GM12873 (cell line): ENCODE results near the gene CSNK2A1.

Experiments used
- TF ChIP-seq, protein P1 (sequence below): IDR thresholded peaks from 2 replicates; pipeline ENCODE4 v1.5.1; 2012; ENCODE audit warnings: low read depth, mild to moderate bottlenecking, moderate library complexity, low read length, control low read depth; ENCODE audit not compliant: insufficient read depth; ENCODE audit errors: missing control alignments

The CSNK2A1 gene

DNA sequence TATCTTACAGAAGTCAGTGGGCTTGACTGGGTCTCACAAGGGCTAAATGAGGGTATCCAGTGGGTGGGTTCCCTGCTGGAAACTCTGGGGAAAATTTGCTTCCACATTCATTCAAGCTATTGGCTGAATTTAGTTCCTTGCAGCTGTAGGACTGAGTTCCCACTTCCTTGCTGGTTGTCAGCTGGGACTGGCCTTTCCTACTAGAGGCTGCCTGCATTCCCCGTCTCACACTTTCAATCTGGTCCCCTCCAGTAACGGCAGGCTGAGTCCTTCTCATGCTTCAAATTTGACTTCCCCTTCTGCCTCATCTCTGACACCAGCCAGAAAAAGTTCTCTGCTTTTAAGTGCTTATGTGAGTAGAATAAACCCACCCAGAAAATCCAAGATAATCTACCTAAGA is 4.4 kb downstream of the CSNK2A1 start:
- TF ChIP-seq, protein P1, sequence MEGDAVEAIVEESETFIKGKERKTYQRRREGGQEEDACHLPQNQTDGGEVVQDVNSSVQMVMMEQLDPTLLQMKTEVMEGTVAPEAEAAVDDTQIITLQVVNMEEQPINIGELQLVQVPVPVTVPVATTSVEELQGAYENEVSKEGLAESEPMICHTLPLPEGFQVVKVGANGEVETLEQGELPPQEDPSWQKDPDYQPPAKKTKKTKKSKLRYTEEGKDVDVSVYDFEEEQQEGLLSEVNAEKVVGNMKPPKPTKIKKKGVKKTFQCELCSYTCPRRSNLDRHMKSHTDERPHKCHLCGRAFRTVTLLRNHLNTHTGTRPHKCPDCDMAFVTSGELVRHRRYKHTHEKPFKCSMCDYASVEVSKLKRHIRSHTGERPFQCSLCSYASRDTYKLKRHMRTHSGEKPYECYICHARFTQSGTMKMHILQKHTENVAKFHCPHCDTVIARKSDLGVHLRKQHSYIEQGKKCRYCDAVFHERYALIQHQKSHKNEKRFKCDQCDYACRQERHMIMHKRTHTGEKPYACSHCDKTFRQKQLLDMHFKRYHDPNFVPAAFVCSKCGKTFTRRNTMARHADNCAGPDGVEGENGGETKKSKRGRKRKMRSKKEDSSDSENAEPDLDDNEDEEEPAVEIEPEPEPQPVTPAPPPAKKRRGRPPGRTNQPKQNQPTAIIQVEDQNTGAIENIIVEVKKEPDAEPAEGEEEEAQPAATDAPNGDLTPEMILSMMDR, result no peak

DNA sequence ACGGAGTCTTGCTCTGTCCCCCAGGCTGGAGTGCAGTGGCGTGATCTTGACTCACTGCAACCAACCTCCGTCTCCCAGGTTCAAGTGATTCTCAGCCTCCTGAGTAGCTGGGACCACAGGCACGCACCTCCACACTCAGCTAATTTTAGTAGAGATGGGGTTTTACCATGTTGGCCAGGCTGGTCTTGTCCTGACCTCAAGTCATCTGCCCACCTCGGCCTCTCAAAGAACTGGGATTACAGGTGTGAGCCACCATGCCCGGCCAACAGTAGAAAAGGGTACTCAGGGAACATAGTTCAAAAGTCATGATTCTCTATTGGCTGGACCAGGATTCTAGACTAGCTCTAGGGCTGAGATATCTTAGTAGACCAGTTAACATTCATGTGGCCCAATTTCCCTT is 5.6 kb downstream of the CSNK2A1 start:
- TF ChIP-seq, protein P1, result no peak

DNA sequence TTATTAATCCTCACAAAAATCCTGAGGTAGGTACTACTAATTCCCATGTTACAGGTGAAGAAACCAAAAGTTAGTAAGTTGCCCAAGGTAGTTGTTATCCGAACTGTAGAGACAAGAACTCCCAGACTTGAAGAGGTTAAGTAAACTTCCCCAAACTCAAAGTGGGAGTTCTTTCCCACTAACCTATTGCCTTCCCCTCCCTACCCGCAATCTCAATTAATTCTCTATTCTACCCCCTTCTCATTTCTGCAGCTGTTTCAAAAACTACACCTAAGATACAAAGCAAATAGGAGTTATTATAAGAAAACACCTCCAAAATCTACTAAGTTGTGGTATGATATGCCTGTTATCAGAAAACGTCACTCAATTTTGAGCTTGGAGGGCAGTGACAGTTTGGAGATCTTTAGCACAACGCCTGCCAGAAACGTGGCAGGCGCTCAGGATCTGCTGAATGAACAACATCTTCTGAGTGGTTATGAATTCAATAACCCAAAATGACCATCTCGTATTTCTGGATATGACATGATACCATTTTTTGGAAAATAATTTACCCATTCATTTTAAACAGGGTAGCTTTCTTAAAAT is 7.1 kb downstream of the CSNK2A1 start:
- TF ChIP-seq, protein P1, result no peak

DNA sequence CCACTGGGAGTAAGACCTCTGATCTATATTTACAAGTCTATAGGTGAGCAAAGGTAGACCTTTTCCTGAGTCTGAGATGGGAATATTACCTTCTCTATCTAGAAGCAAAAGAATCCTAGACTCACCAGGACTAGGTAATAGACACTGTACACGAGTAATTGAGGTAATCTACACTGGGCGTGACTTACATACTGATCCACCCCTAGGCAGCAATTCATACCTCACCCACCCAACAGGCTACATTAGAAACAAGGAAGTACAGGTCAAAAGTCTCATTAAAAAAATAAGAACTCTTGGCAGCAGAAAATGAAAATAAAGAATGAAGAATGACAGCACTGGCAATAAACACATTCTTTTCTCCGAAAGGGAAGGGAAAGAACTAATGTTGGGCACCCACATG is 7.6 kb downstream of the CSNK2A1 start:
- TF ChIP-seq, protein P1, result no peak

DNA sequence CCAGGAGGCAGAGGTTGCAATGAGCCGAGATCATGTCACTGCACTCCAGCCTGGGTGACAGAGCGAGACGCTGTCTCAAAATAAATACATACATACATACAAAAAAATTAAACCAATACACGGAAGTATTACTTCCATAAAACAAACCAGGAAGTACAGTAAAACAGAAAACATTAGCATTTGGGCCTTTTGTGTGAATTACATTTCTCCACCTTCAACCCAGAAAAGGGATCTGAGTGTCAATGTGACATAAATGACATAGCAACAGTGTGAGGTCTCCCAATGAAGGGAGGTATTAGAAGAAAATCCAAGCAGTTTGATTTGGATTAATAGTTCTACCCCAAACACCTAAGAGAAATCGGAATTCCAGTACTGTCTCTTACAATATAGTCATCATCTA is 10.1 kb downstream of the CSNK2A1 start:
- TF ChIP-seq, protein P1, result no peak

DNA sequence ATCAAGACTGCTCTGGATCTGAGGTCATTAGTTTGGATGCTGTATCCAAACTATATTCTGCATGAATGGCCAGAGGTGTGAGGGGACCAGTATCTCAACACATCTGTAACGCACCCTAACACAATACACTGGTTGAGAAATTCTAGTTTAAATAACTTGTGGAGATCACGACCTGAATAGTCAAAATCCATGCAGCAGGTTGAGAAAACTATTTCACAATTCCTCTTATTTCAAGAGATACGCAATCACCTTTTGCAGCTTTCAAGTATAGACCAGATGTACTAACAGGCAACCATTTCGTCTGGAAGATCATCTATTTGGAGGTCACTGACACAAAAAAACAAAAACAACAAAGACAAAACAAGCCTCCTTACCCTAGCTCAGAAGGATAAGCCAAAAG is 11.1 kb downstream of the CSNK2A1 start:
- TF ChIP-seq, protein P1, result no peak

DNA sequence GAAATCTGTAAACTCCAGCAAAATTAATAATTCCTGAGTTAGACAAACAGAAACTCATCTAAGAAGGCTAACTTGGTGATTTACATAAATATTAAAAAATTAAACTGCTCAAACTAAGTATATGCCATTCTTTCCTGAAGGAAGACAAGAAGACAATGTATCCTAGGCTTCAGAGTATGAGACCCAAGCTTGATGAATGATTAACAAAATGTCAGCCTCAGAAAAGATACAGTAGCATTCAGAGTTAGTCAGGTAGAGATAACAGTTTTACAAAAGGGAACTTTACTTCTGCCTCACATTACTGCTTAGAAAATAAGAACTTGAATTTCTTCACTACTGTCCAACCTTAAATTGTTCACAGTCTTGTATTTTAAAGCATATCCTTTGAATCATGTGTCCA is 12.0 kb downstream of the CSNK2A1 start:
- TF ChIP-seq, protein P1, result no peak
